ENCODE data around the gene RDH12.

GRCh38 chr14:67704484-67705089 is 2.9 kb downstream of the RDH12 start:
- TF ChIP-seq CTCF (conservative IDR thresholded peaks at IDR 0.05; ENCODE audit: low read length) (peak; percentile 87), EZH2phosphoT487 (IDR thresholded peaks at IDR 0.05; ENCODE audit: borderline replicate concordance, low read depth, low read length) (no peak)
